Smooth muscle cell (in vitro differentiated cells): ENCODE measurements around the gene GPAT2. TPM values are rescaled to one million over a fixed set of nuclear protein-coding genes. Genes with fewer than 3 reads are reported as not detected.
"Not testable (repeated sequence)": the region's sequence is repeated elsewhere in the genome, so short reads cannot be mapped to it uniquely, and the experiment has no call there.

ENCODE experiments used
- DNase-seq: peaks from one replicate; lab custom pipeline; 2025; ENCODE audit not compliant: unreplicated experiment; lab: John Stamatoyannopoulos, UW
- H2AFZ ChIP-seq: fragments of 200-600 bp; sonication (generic); 2 replicates; pipeline ENCODE4 v1.6.0; 2016; ENCODE audit warnings: antibody characterized with exemption, low read depth, mild to moderate bottlenecking
- H3F3A ChIP-seq: fragments of 200-600 bp; sonication (generic); 2 replicates; pipeline ENCODE4 v1.6.0; 2017; ENCODE audit warnings: antibody characterized with exemption, low read depth
- H3K27ac ChIP-seq: fragments of 200-600 bp; sonication (generic); 2 replicates; pipeline ENCODE4 v1.5.1; 2016; ENCODE audit warnings: low read depth, mild to moderate bottlenecking
- H3K27me3 ChIP-seq: fragments of 200-600 bp; sonication (generic); 2 replicates; pipeline ENCODE4 v1.6.1; 2016; ENCODE audit warnings: low read depth, mild to moderate bottlenecking
- H3K36me3 ChIP-seq: fragments of 200-600 bp; sonication (generic); 2 replicates; pipeline ENCODE4 v1.5.1; 2016; ENCODE audit warnings: low read depth
- H3K4me1 ChIP-seq: fragments of 200-600 bp; sonication (generic); 2 replicates; pipeline ENCODE4 v1.5.1; 2016; ENCODE audit warnings: low read depth
- H3K4me2 ChIP-seq: fragments of 200-600 bp; sonication (generic); 2 replicates; pipeline ENCODE4 v1.6.0; 2016; ENCODE audit warnings: mild to moderate bottlenecking
- H3K4me3 ChIP-seq: fragments of 200-600 bp; sonication (generic); 2 replicates; pipeline ENCODE4 v1.5.1; 2016; ENCODE audit warnings: mild to moderate bottlenecking
- H3K79me2 ChIP-seq: fragments of 200-600 bp; sonication (generic); 2 replicates; pipeline ENCODE4 v1.6.0; 2016; ENCODE audit warnings: low read depth, mild to moderate bottlenecking
- H3K9ac ChIP-seq: fragments of 200-600 bp; sonication (generic); 2 replicates; pipeline ENCODE4 v1.6.0; 2016; ENCODE audit warnings: low read depth
- H3K9me3 ChIP-seq: fragments of 200-600 bp; sonication (generic); replicated peaks from 2 replicates; pipeline ENCODE4 v1.5.1; 2016; ENCODE audit warnings: low read depth
- H4K20me1 ChIP-seq: fragments of 200-600 bp; sonication (generic); 2 replicates; pipeline ENCODE4 v1.6.0; 2016; ENCODE audit warnings: low read depth
- WGBS: methylation state at CpG from one replicate; pipeline ENCODE4 v1.1.7; 2016; ENCODE audit warnings: low lambda C conversion rate; 5-methylcytosine and 5-hydroxymethylcytosine counted together
- polyA plus RNA-seq: library from polyadenylated mRNA; unstranded; fragments of >200 nt; fragmentation: Nextera tagmentation; extraction: Ambion mirVana; gene quantifications from 2 replicates; pipeline ENCODE4 v1.2.1, GENCODE V29; 2016
- total RNA-seq: library from RNA; depleted of rRNA; stranded (reverse); fragments of >200 nt; gene quantifications from 2 replicates; pipeline ENCODE4 v1.2.3, GENCODE V29; 2014
- TF ChIP-seq, protein P1 (sequence below): fragments of 200-600 bp; sonication (generic); IDR thresholded peaks from 2 replicates; pipeline ENCODE4 v1.5.1; 2017; ENCODE audit warnings: borderline replicate concordance, mild to moderate bottlenecking, antibody characterized with exemption; ENCODE audit not compliant: insufficient read depth, poor library complexity, severe bottlenecking

Gene GPAT2
- total and polyA plus RNA-seq, 2 experiments from 2014 or later: 0.29 TPM; not detected in 1

DNA sequence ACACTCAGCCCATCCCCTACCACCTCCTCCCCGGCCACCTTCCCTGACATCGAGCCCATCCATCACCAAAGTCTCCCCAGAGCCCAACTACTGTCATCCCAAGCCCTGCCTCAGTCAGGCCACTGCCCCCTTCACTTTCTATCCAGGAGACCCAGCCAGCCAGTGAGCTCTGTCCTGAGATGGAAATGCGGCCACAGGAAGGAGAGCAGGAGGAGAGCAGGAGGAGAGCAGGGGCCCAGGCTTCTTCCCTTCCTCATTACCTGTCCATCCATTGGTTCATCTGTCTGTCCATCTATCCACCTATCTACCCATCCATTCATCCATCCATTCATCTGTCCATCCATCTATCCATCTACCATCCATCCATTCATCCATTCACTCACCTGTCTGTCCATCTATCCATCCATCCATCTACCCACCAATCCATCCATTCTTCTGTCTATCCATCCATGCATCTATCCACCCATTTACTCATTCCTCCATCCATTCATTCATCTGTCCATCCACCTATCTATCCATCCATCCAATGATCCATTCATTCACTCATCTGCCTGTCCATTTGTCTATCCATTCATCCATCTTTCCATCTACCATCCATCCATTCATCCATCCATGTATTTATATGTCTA is 29.4 kb upstream of the GPAT2 start:
- H3K27ac ChIP-seq, H3K36me3 ChIP-seq, H2AFZ ChIP-seq, DNase-seq, H4K20me1 ChIP-seq, H3K9me3 ChIP-seq, H3K4me2 ChIP-seq, H3F3A ChIP-seq, H3K9ac ChIP-seq, H3K4me3 ChIP-seq, H3K79me2 ChIP-seq, H3K27me3 ChIP-seq, H3K4me1 ChIP-seq: not testable (repeated sequence)
- 88% methylated on average over 2 of the region's 3 CpGs for WGBS

DNA sequence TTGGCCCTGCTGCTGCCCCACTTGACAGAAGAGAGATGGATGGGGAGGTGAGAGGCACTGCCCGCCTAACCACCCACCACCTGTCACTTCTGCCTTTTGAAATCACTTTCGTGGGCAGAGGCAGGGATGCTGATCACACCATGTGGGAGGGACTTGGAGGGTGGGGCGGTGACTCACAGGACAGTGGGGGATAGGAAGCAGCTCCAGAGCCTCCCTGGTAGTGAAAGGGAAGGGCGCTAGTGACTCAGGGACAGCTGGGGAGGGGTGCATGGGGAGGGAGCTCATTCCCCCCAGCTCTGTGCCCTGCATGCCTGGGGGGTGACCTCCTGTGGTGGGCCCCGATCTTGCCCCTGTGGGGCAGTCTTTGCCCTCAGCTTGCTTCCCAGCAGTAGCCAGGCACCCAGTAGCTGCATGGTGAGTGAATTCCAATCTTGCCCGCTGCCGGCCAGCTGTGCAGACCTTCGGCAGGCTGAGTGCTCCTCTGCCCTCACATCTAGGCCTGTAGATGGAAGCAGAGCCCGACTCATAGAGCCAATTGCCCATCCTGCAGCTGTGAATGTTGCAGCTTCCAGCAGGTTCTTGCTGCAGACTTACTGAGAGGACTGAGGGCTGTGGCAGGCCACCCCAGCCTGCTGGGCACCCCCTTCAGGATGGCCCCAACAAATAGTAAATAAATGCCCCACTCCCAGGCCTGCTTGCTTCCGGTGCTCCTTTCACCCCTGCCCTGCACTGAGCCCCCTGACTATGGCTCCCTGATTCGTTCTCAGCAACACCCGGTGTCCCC is 28.6 kb upstream of the GPAT2 start:
- not testable (repeated sequence) for H3K27me3 ChIP-seq, H3K4me3 ChIP-seq, H3K9me3 ChIP-seq, DNase-seq, H3K9ac ChIP-seq, H3K27ac ChIP-seq, H2AFZ ChIP-seq, H3K4me2 ChIP-seq, H3K4me1 ChIP-seq, H4K20me1 ChIP-seq, H3F3A ChIP-seq, H3K79me2 ChIP-seq, H3K36me3 ChIP-seq
- TF ChIP-seq, protein P1, sequence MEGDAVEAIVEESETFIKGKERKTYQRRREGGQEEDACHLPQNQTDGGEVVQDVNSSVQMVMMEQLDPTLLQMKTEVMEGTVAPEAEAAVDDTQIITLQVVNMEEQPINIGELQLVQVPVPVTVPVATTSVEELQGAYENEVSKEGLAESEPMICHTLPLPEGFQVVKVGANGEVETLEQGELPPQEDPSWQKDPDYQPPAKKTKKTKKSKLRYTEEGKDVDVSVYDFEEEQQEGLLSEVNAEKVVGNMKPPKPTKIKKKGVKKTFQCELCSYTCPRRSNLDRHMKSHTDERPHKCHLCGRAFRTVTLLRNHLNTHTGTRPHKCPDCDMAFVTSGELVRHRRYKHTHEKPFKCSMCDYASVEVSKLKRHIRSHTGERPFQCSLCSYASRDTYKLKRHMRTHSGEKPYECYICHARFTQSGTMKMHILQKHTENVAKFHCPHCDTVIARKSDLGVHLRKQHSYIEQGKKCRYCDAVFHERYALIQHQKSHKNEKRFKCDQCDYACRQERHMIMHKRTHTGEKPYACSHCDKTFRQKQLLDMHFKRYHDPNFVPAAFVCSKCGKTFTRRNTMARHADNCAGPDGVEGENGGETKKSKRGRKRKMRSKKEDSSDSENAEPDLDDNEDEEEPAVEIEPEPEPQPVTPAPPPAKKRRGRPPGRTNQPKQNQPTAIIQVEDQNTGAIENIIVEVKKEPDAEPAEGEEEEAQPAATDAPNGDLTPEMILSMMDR: peak; percentile 15
- 45% methylated on average over 12 of the region's 12 CpGs for WGBS

DNA sequence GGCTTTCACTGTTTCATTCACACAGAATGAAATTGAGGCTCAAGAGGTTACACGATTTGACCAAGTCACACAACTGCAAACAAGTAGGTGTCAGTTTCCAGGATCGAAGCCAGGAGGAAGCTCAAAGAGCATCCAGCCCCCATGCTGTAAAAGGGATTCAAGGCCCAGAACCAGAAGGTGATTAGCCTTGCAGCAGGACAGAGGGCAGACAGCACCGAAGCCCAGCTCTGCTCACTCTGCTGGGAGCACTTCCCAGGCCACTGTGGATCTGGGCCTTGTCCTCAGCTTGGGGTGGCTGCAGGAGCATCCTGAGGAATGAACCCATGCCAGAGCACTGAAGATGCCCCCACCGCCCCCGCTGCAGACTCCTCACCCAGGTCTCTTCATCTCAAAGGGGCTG is 27.8 kb upstream of the GPAT2 start:
- not testable (repeated sequence) for H3K4me2 ChIP-seq, DNase-seq, H3K9ac ChIP-seq, H3K27me3 ChIP-seq, H3K36me3 ChIP-seq, H3F3A ChIP-seq, H3K4me3 ChIP-seq, H3K27ac ChIP-seq, H2AFZ ChIP-seq, H3K9me3 ChIP-seq, H3K4me1 ChIP-seq, H3K79me2 ChIP-seq, H4K20me1 ChIP-seq
- WGBS: 80% methylated on average over 3 of the region's 5 CpGs

DNA sequence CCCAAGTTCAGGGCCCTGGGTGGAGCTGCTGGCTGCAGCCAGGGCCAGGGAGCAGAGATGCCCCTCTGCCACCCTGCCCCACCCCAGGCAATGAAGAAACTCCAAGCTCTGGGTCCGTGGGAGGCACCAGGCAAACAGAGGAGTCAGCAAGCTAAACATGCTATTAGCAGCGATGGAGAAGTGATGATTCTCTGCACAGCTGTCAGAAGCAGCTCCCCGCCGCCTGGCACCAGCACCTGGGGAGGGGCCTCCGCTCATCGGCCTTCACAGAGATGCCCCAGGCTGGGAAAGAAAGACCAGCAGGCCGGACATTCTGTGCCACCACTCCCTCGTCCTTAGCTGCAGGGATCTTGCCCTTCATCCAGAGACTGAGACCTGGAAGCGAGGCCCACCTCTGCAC is 27.2 kb upstream of the GPAT2 start:
- H3K4me3 ChIP-seq: not testable (repeated sequence)

GRCh38 chr2:96061197-96061817 is 26.6 kb upstream of the GPAT2 start:
- H2AFZ ChIP-seq, DNase-seq, H3K9ac ChIP-seq, H3K9me3 ChIP-seq, H3K4me2 ChIP-seq, H3K79me2 ChIP-seq, H4K20me1 ChIP-seq, H3K4me3 ChIP-seq, H3K36me3 ChIP-seq, H3K27ac ChIP-seq, H3K4me1 ChIP-seq, H3K27me3 ChIP-seq, H3F3A ChIP-seq: not testable (repeated sequence)
- WGBS: 87% methylated on average over 8 of the region's 8 CpGs

More for the DNA sequence above, 27.2 kb upstream of the GPAT2 start:
- not testable (repeated sequence) for H3K36me3 ChIP-seq, DNase-seq, H3K9ac ChIP-seq, H4K20me1 ChIP-seq, H3K9me3 ChIP-seq, H2AFZ ChIP-seq, H3K79me2 ChIP-seq, H3K27ac ChIP-seq, H3K4me1 ChIP-seq, H3F3A ChIP-seq, H3K27me3 ChIP-seq, H3K4me2 ChIP-seq
- 88% methylated on average over 8 of the region's 9 CpGs for WGBS

DNA sequence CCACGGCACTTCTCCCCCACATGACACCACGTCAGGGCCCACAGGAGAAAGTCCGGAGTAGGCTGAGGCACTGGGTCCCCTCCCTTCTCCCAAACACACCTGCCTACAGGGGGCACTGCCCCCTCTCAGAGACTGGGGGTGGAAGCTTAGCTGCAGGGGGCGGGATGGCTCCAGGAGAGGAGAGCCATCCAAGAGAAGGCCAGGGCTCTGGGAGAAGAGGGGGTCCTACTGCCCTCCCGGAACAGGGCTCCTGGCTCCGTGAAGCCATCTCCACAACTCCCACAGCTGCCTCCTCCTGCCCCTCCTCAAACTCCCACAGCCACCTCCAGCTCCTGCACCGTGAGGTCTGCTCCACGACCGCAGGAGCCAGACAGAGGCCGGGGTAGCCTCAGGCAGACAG is 25.6 kb upstream of the GPAT2 start:
- not testable (repeated sequence) for H2AFZ ChIP-seq, H3K4me3 ChIP-seq, H3K27me3 ChIP-seq, H3K9ac ChIP-seq, H3F3A ChIP-seq, H3K9me3 ChIP-seq, H4K20me1 ChIP-seq, H3K4me2 ChIP-seq, H3K27ac ChIP-seq, H3K4me1 ChIP-seq, DNase-seq, H3K36me3 ChIP-seq, H3K79me2 ChIP-seq
- WGBS: 68% methylated on average over 7 of the region's 10 CpGs

GRCh38 chr2:96059443-96059842 is 24.7 kb upstream of the GPAT2 start:
- H3K9me3 ChIP-seq, H3K4me2 ChIP-seq, H3K79me2 ChIP-seq, H2AFZ ChIP-seq, H3K27ac ChIP-seq, H3F3A ChIP-seq, DNase-seq, H3K4me3 ChIP-seq, H3K4me1 ChIP-seq, H3K36me3 ChIP-seq, H3K9ac ChIP-seq, H3K27me3 ChIP-seq, H4K20me1 ChIP-seq: not testable (repeated sequence)
- 87% methylated on average over 5 of the region's 6 CpGs for WGBS
